Aortic smooth muscle cell (primary cell): ENCODE measurements around the gene RFX3. TPM values are rescaled to one million over a fixed set of nuclear protein-coding genes. Genes with fewer than 3 reads are reported as not detected.

ENCODE experiments used
- total RNA-seq: library from RNA; depleted of rRNA; stranded (reverse); fragments of >200 nt; gene quantifications from 2 replicates; pipeline ENCODE4 v1.2.3, GENCODE V29; 2014

RFX3 gene
- 2.0 and 2.9 TPM in 2 replicates for total RNA-seq

DNA sequence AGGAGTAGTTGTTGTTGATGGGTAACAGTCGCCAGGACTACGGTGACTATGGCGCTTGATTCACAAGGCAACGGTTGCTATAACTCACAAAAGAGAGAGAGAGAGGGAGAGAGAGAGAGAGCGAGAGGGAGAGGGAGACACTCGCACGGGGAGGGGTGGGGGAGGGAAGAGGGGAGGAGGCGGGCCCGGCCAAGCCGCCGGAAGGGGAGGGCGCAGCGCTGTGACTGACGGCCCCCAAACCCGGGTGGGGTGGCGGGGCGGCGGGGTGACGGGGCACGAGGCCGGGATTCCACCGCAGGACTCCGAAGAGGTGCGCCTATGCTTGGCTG is at the start of gene RFX3:
Gene RFX3 (minus strand): TSS at position 166 of the 329 bp plus-strand sequence. CDS start 130,413 bp downstream, outside the sequence.

